ENCODE data around the gene TRPV5. TPM values are rescaled to one million over a fixed set of nuclear protein-coding genes. Genes with fewer than 3 reads are reported as not detected.

Gene TRPV5
- total RNA-seq, 1 donor from 2014 or later: 0.10 TPM

- DNase-seq: no peak
These were observed 7.5 kb upstream of the TRPV5 start for GRCh38 chr7:142940966-142941535.

- DNase-seq: no peak
These were observed 5.8 kb upstream of the TRPV5 start, which contains the start of gene LLCFC1 for GRCh38 chr7:142939226-142939910. TSS of gene LLCFC1 (plus strand) at chr7:142939484. CDS start at chr7:142939622, 138 bp downstream.

DNA sequence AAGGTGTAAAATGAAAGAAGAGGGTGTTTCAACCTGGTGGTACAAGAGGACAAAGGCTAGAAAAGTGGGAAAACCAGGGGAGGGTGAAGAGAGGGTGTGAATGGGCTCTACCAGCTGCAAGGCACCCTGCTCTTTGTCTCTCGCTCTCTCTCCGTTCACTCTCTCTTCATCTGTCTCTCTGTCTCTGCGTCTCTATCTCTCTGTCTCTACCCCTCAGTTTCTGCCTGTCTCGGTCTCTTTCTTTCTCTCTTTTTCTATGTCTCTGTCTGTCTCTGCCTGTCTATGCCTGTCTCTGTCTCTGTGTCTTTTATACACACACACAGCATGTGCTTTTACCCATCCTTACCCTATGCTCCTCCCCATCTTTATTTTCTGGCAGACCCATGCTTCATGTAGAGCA lies 5.1 kb upstream of the TRPV5 start:
- DNase-seq: no peak

- no peak for DNase-seq
These were observed 2.5 kb upstream of the TRPV5 start for GRCh38 chr7:142935941-142936565.

- no peak for DNase-seq
These were observed 510 bp upstream of the TRPV5 start for GRCh38 chr7:142934056-142934455.

- no peak for DNase-seq
These were observed 462 bp downstream of the TRPV5 start for GRCh38 chr7:142933092-142933475.

GRCh38 chr7:142932386-142933091 lies 1.0 kb downstream of the TRPV5 start:
- DNase-seq: no peak

DNA sequence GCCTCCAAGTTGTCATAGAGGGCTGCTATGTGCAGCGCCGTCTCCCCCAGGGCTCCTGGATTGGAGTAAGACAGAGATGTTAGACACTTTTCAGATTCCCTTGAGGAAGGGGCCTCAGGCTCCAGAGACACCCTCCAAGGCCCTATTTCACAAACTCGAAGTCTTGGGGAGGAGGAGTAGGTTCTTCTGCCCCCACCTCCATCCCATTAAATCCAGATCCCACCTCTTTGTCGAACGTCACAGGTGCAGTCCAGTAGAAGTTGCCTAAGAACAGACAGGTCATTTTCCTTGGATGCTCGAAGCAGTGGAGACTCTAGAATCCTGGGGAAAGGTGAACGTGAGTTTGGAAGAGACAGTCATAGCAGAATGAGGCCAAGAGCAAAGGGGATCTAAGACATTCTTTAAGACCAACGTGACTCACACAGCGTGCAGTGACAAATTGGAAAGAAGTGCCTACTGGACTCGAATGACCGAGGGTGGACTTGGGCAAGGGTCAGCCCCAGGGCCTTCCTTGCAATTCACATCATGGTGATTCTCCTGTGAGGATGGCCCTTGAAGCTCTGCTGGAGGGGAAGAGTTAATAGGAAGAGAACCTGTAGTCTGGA lies 3.3 kb downstream of the TRPV5 start:
- no peak for DNase-seq

DNA sequence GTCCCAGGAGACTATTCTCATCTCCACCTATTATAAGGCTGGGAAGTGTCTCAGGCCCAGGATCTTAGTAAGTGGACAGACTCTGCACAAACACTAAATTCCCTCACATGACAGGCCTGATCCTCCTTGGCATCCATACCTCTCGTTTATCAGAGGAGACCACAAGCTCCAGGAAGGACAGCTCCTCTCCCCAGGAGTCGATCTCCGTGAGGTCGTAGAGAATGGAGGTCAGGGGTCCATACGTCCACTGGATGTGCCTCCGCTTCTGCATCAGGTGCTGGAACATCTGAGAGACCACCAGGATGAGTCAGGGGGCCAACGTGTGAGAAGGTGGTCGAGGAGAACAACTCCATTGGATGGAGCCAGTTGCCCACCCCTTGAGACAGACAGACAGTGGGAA lies 5.6 kb downstream of the TRPV5 start:
- DNase-seq: no peak

- DNase-seq: no peak
These were observed 6.3 kb downstream of the TRPV5 start for GRCh38 chr7:142927085-142927745.

DNA sequence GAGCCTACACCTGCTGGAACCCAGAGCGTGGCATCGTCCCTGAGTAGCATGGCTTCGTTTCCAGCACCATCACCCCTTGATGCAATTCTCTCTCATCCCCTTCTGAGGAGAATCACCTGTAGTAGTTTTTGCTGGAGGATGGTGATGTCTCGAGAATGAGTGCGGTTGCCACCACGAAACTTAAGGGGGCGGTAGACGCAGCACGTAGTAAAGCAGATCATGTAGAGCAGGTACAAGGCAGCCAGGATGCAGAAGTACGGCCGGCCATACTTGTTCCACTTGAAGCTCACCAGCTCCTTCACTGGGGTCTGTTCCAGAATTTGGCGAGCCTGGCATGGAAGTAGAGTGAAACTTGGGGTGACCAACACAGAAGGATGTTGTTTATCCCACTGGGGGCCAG lies 8.1 kb downstream of the TRPV5 start:
- DNase-seq: no peak

DNA sequence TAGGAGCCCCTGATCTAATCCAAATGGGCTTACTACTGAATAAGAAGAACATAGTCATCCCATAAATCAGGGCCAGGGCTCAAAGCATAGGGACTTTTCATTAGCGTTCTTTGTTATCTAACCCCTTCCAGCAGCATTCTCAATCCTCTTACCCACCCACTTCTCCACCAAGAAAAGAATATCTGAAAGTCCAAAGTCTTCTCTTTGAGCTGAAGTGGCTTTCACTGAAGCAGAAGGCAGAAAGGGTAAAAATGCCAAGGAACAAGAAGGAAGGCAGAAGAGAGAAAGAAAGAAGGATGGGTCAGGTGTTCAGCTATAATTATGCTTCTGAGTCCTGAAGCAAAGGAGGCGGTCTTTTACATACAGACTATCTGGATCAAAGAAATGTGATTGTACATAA lies 10.2 kb downstream of the TRPV5 start:
- DNase-seq: no peak

DNA sequence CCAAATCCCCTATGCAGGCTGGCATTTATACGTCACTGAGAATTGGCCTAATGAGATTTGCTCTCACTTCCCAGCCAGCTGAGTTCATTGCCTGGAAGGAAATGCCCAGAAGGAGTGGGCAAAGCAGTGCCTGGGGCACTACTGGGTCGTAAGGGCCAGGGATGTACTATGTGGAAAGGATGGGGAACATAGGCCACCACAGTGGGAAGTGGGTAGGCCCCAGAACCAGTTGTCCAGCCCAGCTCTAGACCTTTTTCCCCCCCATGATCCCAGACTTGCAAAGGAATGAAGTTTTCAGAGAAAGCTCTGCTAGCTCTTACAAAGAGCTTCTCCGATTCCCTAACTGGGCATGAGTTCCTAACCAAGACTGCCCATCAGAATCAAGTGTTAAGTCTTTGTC lies 13.9 kb downstream of the TRPV5 start:
- no peak for DNase-seq

GRCh38 chr7:142918901-142919300 lies 14.6 kb downstream of the TRPV5 start:
- DNase-seq: no peak

DNA sequence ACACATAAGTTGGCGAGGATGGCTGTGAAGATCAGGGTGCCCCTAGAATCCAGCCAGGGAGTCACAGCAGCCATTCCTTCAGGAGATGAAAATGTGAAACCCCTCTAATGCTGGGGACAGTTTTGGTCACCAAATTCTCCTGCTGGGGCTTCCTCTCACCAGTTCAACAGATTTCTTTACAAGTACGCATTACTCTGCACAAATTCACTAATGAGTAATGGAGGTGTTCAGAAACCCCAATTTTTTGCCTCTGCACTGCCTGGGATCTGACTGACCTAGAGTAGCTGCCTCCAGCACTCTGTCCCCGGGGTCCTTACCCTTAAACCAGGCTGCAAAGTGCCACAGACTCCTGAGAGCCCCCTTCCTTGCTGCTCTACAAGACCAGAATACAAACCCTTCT lies 16.1 kb downstream of the TRPV5 start:
- no peak for DNase-seq

DNA sequence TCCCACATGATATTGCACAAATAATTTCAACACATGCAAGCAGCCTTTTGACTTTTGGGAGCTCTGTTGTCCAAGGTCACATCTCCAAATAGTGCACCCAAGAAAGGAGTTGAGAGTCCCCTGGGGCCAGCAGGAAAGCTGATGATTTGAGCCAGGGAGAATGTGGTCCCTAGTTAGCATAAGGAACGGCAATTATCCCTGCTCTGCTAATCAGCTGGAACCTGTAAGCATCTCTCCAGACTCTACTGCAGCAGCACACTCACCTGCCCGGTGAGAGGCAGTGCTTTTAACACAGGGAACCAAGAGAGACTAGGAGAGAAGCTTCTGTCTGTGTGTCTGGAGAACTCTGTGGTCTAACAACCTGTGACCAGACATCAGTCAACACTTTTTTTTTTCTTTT lies 17.0 kb downstream of the TRPV5 start:
- no peak for DNase-seq

GRCh38 chr7:142915315-142915714 lies 18.2 kb downstream of the TRPV5 start:
- no peak for DNase-seq

DNA sequence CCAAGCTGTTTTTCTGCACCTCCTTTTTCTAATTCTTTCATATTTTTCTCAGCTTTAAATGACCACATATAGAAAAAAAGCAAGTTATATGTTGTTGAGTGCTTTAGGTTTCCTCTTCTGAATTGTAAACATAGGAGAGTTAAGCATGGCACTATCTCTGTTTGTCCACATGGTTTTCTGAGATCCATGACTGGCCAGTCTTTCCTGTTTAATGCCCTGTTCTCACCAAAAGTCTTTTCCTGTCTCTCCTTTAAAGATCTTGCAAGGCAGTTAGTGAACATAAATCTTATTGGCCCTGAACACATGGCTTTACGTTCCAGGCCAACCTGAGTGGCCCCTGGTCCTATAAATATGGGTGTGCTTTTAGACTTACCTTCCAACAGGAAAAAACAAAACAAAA lies 19.4 kb downstream of the TRPV5 start:
- DNase-seq: no peak

GRCh38 chr7:142913566-142913965 lies 20.0 kb downstream of the TRPV5 start:
- no peak for DNase-seq

- no peak for DNase-seq
These were observed 20.5 kb downstream of the TRPV5 start for GRCh38 chr7:142913051-142913450.

DNA sequence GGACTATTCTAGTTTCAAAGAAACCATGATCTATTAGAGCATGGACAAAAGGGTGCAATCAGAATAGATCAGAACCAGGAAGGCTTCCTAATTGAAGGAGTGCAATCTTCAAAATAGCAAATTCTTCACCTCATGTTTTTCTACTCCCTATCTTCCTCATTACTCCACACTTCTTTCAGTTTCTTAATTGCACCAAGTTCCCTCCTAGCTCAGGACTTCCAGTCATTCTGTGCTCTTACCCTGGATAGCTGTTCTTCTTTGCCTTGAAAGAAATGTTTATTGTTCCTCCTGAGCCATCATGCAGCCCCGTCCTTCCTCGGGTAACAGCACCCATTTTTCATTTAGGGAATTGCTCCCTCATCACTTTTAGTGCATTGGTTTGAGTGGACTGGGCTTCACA lies 23.1 kb downstream of the TRPV5 start:
- DNase-seq: no peak

DNA sequence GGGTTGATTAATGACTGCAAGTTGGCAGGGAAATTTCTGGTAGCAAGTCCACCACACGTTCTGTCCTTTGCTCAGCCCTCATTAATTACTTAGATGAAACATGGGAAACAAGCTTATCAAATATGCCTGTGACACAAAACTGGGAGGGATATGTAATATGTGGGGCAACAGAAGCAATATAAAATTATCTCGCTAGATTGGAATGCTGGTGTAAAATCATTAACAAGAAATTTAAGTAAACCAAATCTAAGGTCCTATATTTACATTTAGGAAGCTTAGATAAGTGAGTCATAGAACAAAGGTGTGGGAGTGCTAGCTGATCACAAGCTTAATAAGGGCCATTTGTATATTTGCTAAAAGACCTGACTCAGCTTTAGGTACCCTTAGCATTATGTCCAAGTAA lies 23.5 kb downstream of the TRPV5 start:
- no peak for DNase-seq

All from skin of body (tissue), 2 donors.